Fibroblast of lung (primary cell): ENCODE data around the gene SORT1.

ENCODE experiments used
- CTCF ChIP-seq, 2 donors: IDR thresholded peaks in 1 of 2; conservative IDR thresholded peaks in 1 of 2; 1 replicate in 1 of 2; 2 replicates in 1 of 2; pipeline ENCODE4 v1.5.1; 2011 to 2012; ENCODE audit warnings: low read length in 2 of 2, control low read depth in 1 of 2, inconsistent platforms in 1 of 2, low read depth in 1 of 2, mild to moderate bottlenecking in 1 of 2
- EZH2 ChIP-seq: IDR thresholded peaks from 2 replicates; pipeline ENCODE4 v1.5.1; 2012; ENCODE audit warnings: low read length, control low read depth, mild to moderate bottlenecking; ENCODE audit errors: missing control alignments

GRCh38 chr1:109385417-109385816 is 12.3 kb downstream of the SORT1 start:
- TF ChIP-seq EZH2, result no peak
- no peak for TF ChIP-seq CTCF (conservative IDR thresholded peaks at IDR 0.05 in 1 of 2, IDR thresholded peaks at IDR 0.05 in 1 of 2; ENCODE audit: low read depth in 1 of 2, low read length in 2 of 2)
